Measurements from ENCODE around the gene KSR2.

GRCh38 chr12:117459229-117459628 is 509.6 kb downstream of the KSR2 start:
- no peak for TF ChIP-seq POLR2A (IDR thresholded peaks at IDR 0.05)
- TF ChIP-seq CTCF (IDR thresholded peaks at IDR 0.05 in 4 of 5, conservative IDR thresholded peaks at IDR 0.05 in 1 of 5), result no peak

Data from gastrocnemius medialis (tissue), 4 donors.